A549 (cell line): Measurements from ENCODE around the gene S1PR4. TPM values are rescaled to one million over a fixed set of nuclear protein-coding genes. Genes with fewer than 3 reads are reported as not detected.
A peak's percentile ranks its signal among the peaks of the same experiment; 100 is the strongest.

Experiments used
- ATAC-seq, 2 experiments: fragments of 200-7000 bp in 1 of 2; fragments of >200 bp in 1 of 2; cut with Nextera tagmentation in 1 of 2; cut with Tn5 transposase in 1 of 2; 3 replicates each; pipeline versions ENCODE4 v1.8.0 to v1.9.1; 2018 to 2020; ENCODE audit warnings: mild to moderate bottlenecking in 1 of 2, moderate library complexity in 1 of 2
- CTCF ChIA-PET: fragments of 300-600 bp; sonication (Branson Sonifier 250); formaldehyde crosslinking; extraction: SDS; loops from one replicate; lab custom pipeline; 2021; ENCODE audit warnings: antibody characterized with exemption, inconsistent platforms; lab: Yijun Ruan, JAX
- POLR2A ChIA-PET: fragments of 350-600 bp; formaldehyde crosslinking; extraction: SDS; loops from one replicate; lab custom pipeline; 2021; ENCODE audit warnings: antibody characterized with exemption, inconsistent platforms; lab: Yijun Ruan, JAX
- DNase-seq, 2 experiments: peaks; one replicate each; pipeline versions ENCODE4 v3.0.0 to v3.0.0-alpha.2; 2011 to 2016; ENCODE audit warnings: low read depth in 1 of 2, low spot score in 1 of 2
- FAIRE-seq: peaks from 2 replicates; lab custom pipeline; 2011; peaks lifted over from hg19 to GRCh38; lab: Jason Lieb, UNC
- H3K27ac ChIP-seq, 2 experiments: fragments of >200 bp; sonication (Bioruptor Twin); formaldehyde crosslinking; 3 replicates each; pipeline ENCODE4 v1.5.1; 2016 to 2017
- H3K4me1 ChIP-seq: fragments of >200 bp; sonication (Bioruptor Twin); formaldehyde crosslinking; 3 replicates; pipeline ENCODE4 v1.6.1; 2016
- H3K4me2 ChIP-seq: fragments of >200 bp; sonication (Bioruptor Twin); formaldehyde crosslinking; 3 replicates; pipeline ENCODE4 v1.6.1; 2016
- H3K4me3 ChIP-seq: fragments of >200 bp; sonication (Bioruptor Twin); formaldehyde crosslinking; 3 replicates; pipeline ENCODE4 v1.5.1; 2016
- H3K9me3 ChIP-seq: fragments of >200 bp; sonication (Bioruptor Twin); formaldehyde crosslinking; 3 replicates; pipeline ENCODE4 v1.6.1; 2016
- BHLHE40 ChIP-seq: IDR thresholded peaks from 2 replicates; pipeline ENCODE4 v1.6.1; 2012; ENCODE audit warnings: low read depth, low read length, inconsistent platforms
- CBX2 ChIP-seq: fragments of 200-600 bp; sonication (generic); IDR thresholded peaks from 2 replicates; pipeline ENCODE4 v1.6.1; 2016; ENCODE audit warnings: low read depth, mild to moderate bottlenecking, borderline replicate concordance
- CHD4 ChIP-seq: fragments of 200-600 bp; sonication (generic); IDR thresholded peaks from 2 replicates; pipeline ENCODE4 v1.6.1; 2016; ENCODE audit warnings: antibody characterized with exemption, mild to moderate bottlenecking, borderline replicate concordance
- E2F6 ChIP-seq: IDR thresholded peaks from 2 replicates; pipeline ENCODE4 v1.6.1; 2012; ENCODE audit warnings: low read depth, borderline replicate concordance
- EHF ChIP-seq: fragments of 250-450 bp; sonication (Bioruptor Pico); IDR thresholded peaks from 2 replicates; pipeline ENCODE4 v1.5.0; 2020; ENCODE audit warnings: mild to moderate bottlenecking
- EHMT2 ChIP-seq: fragments of 200-600 bp; sonication (generic); IDR thresholded peaks from 2 replicates; pipeline ENCODE4 v1.6.1; 2016; ENCODE audit warnings: antibody characterized with exemption, low read depth, mild to moderate bottlenecking, moderate library complexity
- EP300 ChIP-seq, 2 experiments: fragments of >200 bp; sonication (Bioruptor Twin); formaldehyde crosslinking; IDR thresholded peaks; 2 replicates in 1 of 2; 3 replicates in 1 of 2; pipeline ENCODE4 v1.6.1; 2016 to 2017
- GATA3 ChIP-seq: IDR thresholded peaks from 2 replicates; pipeline ENCODE4 v1.6.1; 2012; ENCODE audit warnings: borderline replicate concordance
- HDAC2 ChIP-seq: fragments of 200-600 bp; sonication (generic); IDR thresholded peaks from 2 replicates; pipeline ENCODE4 v1.6.1; 2016
- HOXA7 ChIP-seq: fragments of 250-450 bp; sonication (Bioruptor Pico); IDR thresholded peaks from 2 replicates; pipeline ENCODE4 v1.5.0; 2020; ENCODE audit warnings: mild to moderate bottlenecking, moderate library complexity
- HOXB13 ChIP-seq: fragments of 250-450 bp; sonication (Bioruptor Pico); IDR thresholded peaks from 2 replicates; pipeline ENCODE4 v1.5.0; 2020; ENCODE audit warnings: low read depth, mild to moderate bottlenecking, moderate library complexity
- JUNB ChIP-seq: fragments of >200 bp; sonication (Bioruptor Twin); formaldehyde crosslinking; IDR thresholded peaks from 2 replicates; pipeline ENCODE4 v1.6.1; 2016
- MAX ChIP-seq: IDR thresholded peaks from 2 replicates; pipeline ENCODE4 v1.6.1; 2012
- MYC ChIP-seq: IDR thresholded peaks from 2 replicates; pipeline ENCODE4 v1.6.1; 2012; ENCODE audit warnings: mild to moderate bottlenecking, inconsistent platforms, low read length, improper control_type of control experiment, borderline replicate concordance
- NFE2L2 ChIP-seq: fragments of 150-350 bp; conservative IDR thresholded peaks from 2 replicates; pipeline ENCODE4 v1.6.1; 2014; ENCODE audit warnings: low read length
- NPAS2 ChIP-seq: fragments of 250-450 bp; sonication (Bioruptor Pico); IDR thresholded peaks from 2 replicates; pipeline ENCODE4 v1.8.0; 2022; ENCODE audit warnings: mild to moderate bottlenecking, moderate library complexity, borderline replicate concordance
- NR3C1 ChIP-seq: fragments of >200 bp; sonication (Bioruptor Twin); formaldehyde crosslinking; IDR thresholded peaks from 3 replicates; pipeline ENCODE4 v1.6.1; 2017
- POLR2AphosphoS2 ChIP-seq: conservative IDR thresholded peaks from 2 replicates; pipeline ENCODE4 v1.6.1; 2012; ENCODE audit warnings: low read length, improper control_type of control experiment, inconsistent platforms
- RAD21 ChIP-seq, 2 experiments: fragments of >200 bp in 1 of 2; sonication (Bioruptor Twin) in 1 of 2; formaldehyde crosslinking in 1 of 2; IDR thresholded peaks in 1 of 2; conservative IDR thresholded peaks in 1 of 2; 2 replicates in 1 of 2; 3 replicates in 1 of 2; pipeline ENCODE4 v1.6.1; 2012 to 2018; ENCODE audit warnings: inconsistent platforms in 1 of 2
- RFX5 ChIP-seq: fragments of 450-650 bp; IDR thresholded peaks from 2 replicates; pipeline ENCODE4 v1.7.1; 2014; ENCODE audit warnings: antibody characterized with exemption, mild to moderate bottlenecking, moderate library complexity
- TFCP2L1 ChIP-seq: fragments of 250-450 bp; sonication (Bioruptor Pico); IDR thresholded peaks from 2 replicates; pipeline ENCODE4 v1.5.0; 2021; ENCODE audit warnings: mild to moderate bottlenecking
- ZC3H11A ChIP-seq: fragments of 450-650 bp; IDR thresholded peaks from 2 replicates; pipeline ENCODE4 v1.6.1; 2014; ENCODE audit warnings: antibody characterized with exemption, mild to moderate bottlenecking
- WGBS: methylation state at CpG from one replicate; pipeline ENCODE4 v1.1.6; 2017; ENCODE audit errors: missing lambda C conversion rate; 5-methylcytosine and 5-hydroxymethylcytosine counted together
- polyA plus RNA-seq, 4 experiments: library from polyadenylated mRNA; depleted of rRNA in 3 of 4; stranded (reverse); fragments of >200 nt; fragmentation: RNase III in 1 of 4; extraction: RNeasy Plus Mini Kit Qiagen cat#74134 plus additional on column Dnase treatment in 1 of 4; gene quantifications; 2 replicates in 3 of 4; 3 replicates in 1 of 4; pipeline ENCODE4 v1.2.3, GENCODE V29; 2011 to 2017
- TF ChIP-seq, protein P1 (sequence below): fragments of 250-450 bp; sonication (Bioruptor Pico); IDR thresholded peaks from 2 replicates; pipeline ENCODE4 v1.5.0; 2021; ENCODE audit warnings: mild to moderate bottlenecking, moderate library complexity, borderline replicate concordance
- TF ChIP-seq, protein P2 (sequence below): IDR thresholded peaks from 2 replicates; pipeline ENCODE4 v1.6.1; 2012
- TF ChIP-seq, protein P3 (sequence below): fragments of 450-650 bp; IDR thresholded peaks from 2 replicates; pipeline ENCODE4 v1.6.1; 2014; ENCODE audit warnings: antibody characterized with exemption

Gene S1PR4
- polyA plus RNA-seq, 2 of the 4 experiments (the other 2 are of a cell fraction) = 0.09 to 0.17 TPM

DNA sequence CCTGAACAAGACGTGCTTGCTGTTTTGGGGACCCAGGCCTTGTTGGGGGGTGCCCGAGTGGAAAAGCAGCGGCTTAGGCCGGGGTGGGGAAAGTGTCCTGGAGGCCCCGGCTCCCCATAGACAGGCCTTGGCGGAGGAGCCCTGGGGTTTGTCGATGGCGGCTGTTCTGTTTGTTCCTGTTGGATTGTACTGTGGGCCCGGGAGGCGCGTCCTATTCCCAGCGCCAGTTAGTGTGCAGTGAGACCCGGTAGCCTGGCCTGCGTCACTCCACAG is 18.3 kb downstream of the S1PR4 start:
- Histone ChIP-seq H3K4me3 (no peak overlapping the region), H3K4me2 (no peak overlapping the region), H3K9me3 (no peaks in the 10 kb centered on the region), H3K27ac (no peak overlapping the region), H3K4me1 (no peaks in the 10 kb centered on the region)
- FAIRE-seq = no peak
- WGBS = 95% methylated on average over 12 of the region's 14 CpGs
- no peak for ATAC-seq
- DNase-seq = no peak
- ChIA-PET CTCF (no interaction called here), POLR2A (no interaction called here)
- TF ChIP-seq NR3C1 (no peak), E2F6 (no peak), HOXA7 (CRISPR knock-in tag) (no peak), RAD21 (conservative IDR thresholded peaks at IDR 0.05 in 1 of 2, IDR thresholded peaks at IDR 0.05 in 1 of 2) (no peak), BHLHE40 (no peak), NFE2L2 (no peak), TFCP2L1 (no peak), MYC (no peak), MAX (no peak), POLR2AphosphoS2 (no peak), CHD4 (no peak), CBX2 (no peak), EHMT2 (no peak), RFX5 (no peak), HDAC2 (no peak)
- TF ChIP-seq, protein P1, sequence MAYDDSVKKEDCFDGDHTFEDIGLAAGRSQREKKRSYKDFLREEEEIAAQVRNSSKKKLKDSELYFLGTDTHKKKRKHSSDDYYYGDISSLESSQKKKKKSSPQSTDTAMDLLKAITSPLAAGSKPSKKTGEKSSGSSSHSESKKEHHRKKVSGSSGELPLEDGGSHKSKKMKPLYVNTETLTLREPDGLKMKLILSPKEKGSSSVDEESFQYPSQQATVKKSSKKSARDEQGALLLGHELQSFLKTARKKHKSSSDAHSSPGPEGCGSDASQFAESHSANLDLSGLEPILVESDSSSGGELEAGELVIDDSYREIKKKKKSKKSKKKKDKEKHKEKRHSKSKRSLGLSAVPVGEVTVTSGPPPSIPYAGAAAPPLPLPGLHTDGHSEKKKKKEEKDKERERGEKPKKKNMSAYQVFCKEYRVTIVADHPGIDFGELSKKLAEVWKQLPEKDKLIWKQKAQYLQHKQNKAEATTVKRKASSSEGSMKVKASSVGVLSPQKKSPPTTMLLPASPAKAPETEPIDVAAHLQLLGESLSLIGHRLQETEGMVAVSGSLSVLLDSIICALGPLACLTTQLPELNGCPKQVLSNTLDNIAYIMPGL (CRISPR knock-in tag) = no peak
- TF ChIP-seq, protein P2, sequence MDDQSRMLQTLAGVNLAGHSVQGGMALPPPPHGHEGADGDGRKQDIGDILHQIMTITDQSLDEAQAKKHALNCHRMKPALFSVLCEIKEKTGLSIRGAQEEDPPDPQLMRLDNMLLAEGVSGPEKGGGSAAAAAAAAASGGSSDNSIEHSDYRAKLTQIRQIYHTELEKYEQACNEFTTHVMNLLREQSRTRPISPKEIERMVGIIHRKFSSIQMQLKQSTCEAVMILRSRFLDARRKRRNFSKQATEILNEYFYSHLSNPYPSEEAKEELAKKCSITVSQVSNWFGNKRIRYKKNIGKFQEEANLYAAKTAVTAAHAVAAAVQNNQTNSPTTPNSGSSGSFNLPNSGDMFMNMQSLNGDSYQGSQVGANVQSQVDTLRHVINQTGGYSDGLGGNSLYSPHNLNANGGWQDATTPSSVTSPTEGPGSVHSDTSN = no peak
- TF ChIP-seq, protein P3, sequence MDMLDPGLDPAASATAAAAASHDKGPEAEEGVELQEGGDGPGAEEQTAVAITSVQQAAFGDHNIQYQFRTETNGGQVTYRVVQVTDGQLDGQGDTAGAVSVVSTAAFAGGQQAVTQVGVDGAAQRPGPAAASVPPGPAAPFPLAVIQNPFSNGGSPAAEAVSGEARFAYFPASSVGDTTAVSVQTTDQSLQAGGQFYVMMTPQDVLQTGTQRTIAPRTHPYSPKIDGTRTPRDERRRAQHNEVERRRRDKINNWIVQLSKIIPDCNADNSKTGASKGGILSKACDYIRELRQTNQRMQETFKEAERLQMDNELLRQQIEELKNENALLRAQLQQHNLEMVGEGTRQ = no peak

DNA sequence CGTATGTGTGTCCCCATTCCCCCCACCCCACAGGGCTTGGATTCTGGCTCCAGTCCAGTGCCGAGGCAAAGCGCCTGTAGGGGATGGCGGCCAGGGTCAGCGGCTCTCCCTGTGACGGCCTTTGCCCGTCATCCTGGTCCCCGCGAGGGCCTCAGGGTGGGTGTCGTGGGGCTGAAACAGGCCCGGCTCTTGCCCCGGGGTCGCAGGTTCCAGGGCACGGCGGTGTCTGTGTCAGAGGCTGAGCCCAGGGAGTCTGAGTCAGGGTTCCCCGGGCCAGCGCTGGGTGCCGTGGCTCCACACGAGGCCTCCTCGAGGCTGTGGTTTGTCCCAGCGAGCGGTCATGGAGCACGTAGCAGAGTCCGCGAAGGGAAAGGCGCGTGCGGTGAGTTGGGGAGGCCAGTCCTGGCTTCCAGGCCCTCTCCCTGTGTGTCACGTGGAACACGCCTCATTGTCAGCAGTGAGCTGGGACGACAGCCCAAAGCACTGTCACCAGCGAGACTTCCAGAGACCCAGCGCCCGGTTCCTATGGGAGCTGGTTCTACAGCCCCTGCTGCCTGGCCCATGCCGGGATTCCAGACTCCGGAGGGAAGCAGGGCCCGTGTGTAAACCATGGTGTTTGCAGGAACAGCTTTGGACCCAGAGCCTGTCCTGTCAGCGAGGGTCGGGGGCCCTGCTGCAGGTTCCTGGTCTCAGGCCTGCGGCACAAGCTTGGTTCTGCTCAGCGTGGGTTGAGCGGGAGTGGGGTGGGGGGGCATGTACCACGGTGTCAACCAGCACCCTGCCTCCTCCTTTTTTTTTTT is 20.5 kb downstream of the S1PR4 start:
- H3K4me3 ChIP-seq = no peak overlapping the region
- no peak overlapping the region for H3K27ac ChIP-seq
- DNase-seq (no peak), FAIRE-seq (no peak), ATAC-seq (peak in 1 of 2 experiments; percentile 13; a peak in 1 of 6 replicates)
- no peaks in the 10 kb centered on the region for H3K9me3 ChIP-seq
- no peaks in the 10 kb centered on the region for H3K4me1 ChIP-seq
- POLR2A ChIA-PET = no interaction called here
- TF ChIP-seq, protein P1 (CRISPR knock-in tag) = no peak
- no peak for TF ChIP-seq MAX
- no peak for TF ChIP-seq ZC3H11A
- no peak for TF ChIP-seq EP300 (IDR thresholded peaks at IDR 0.05)
- no peak for TF ChIP-seq NPAS2 (CRISPR knock-in tag)
- no peak for TF ChIP-seq JUNB
- TF ChIP-seq GATA3 = no peak
- TF ChIP-seq HOXB13 (CRISPR knock-in tag) = no peak
- no peak for TF ChIP-seq CHD4
- no peak for TF ChIP-seq EHF (CRISPR knock-in tag)
- CTCF ChIA-PET = interaction anchor here (0.6 to 1.1 kb wide), 4 partner anchors 10 to 346 kb away, joined by 3 to 4 read pairs (median 3); no protein-coding TSS in a partner anchor
- 94% methylated on average over 25 of the region's 43 CpGs for WGBS
- H3K4me2 ChIP-seq = no peak overlapping the region
